ENCODE data around the gene TSPAN18. TPM values are rescaled to one million over a fixed set of nuclear protein-coding genes. Genes with fewer than 3 reads are reported as not detected.

TSPAN18 gene
- total RNA-seq, 1 experiment from 2014 or later, result not detected

GRCh38 chr11:44711787-44712608 is 14.8 kb upstream of the TSPAN18 start:
- intact Hi-C loops (cut with micrococcal nuclease), result no loop called here
- TF ChIP-seq CTCF (conservative IDR thresholded peaks at IDR 0.05; ENCODE audit: low read depth, low read length) (no peak), EZH2 (IDR thresholded peaks at IDR 0.05; ENCODE audit: low read length, unreplicated experiment) (no peak), EZH2phosphoT487 (IDR thresholded peaks at IDR 0.05; ENCODE audit: borderline replicate concordance, low read length) (no peak)
- Histone ChIP-seq H3K4me1 (ENCODE audit: insufficient read depth, low read length) (peaks cover 7% of the 10 kb centered on the region; the same call in 1 of the 2 replicates), H3K9ac (ENCODE audit: low read length) (no peak overlapping the region), H3K36me3 (ENCODE audit: low read depth, low read length) (no peaks in the 10 kb centered on the region), H3K4me2 (ENCODE audit: low read length) (no peak overlapping the region), H3K79me2 (ENCODE audit: low read length) (no peaks in the 10 kb centered on the region), H3K9me3 (ENCODE audit: low read length) (no peaks in the 10 kb centered on the region), H2AFZ (ENCODE audit: low read length) (no peak overlapping the region), H4K20me1 (ENCODE audit: low read length) (no peaks in the 10 kb centered on the region), H3K27me3 (ENCODE audit: low read length) (peaks cover 10% of the 10 kb centered on the region; the same call in 1 of the 2 replicates), H3K9me2 (replicated peaks; ENCODE audit: low read length) (no peaks in the 10 kb centered on the region), H3K27ac (ENCODE audit: low read length) (no peak overlapping the region), H3F3A (ENCODE audit: low read length, unreplicated experiment) (no peaks in the 10 kb centered on the region), H3K4me3 (ENCODE audit: low read length) (no peak overlapping the region)
- ATAC-seq, result no peak
- BruUV-seq (replicated peaks), result no TSS peak
- ChIA-PET POLR2A (ENCODE audit: unreplicated experiment) (no interaction called here), CTCF (no interaction called here)
- DNase-seq, result no peak

- no peaks in the 10 kb centered on the region for H3K79me2 ChIP-seq (ENCODE audit: low read length)
- POLR2A ChIA-PET (ENCODE audit: unreplicated experiment), result no interaction called here
- no peak overlapping the region for H3K27ac ChIP-seq (ENCODE audit: low read length)
- no peaks in the 10 kb centered on the region for H3K36me3 ChIP-seq (ENCODE audit: low read depth, low read length)
- BruUV-seq (replicated peaks), result no TSS peak
- no peak overlapping the region for H3K4me3 ChIP-seq (ENCODE audit: low read length)
- no peak overlapping the region for H3K4me2 ChIP-seq (ENCODE audit: low read length)
- no peak overlapping the region for H3K9ac ChIP-seq (ENCODE audit: low read length)
- H3K9me3 ChIP-seq (ENCODE audit: low read length), result no peaks in the 10 kb centered on the region
- intact Hi-C loops (cut with micrococcal nuclease), result no loop called here
- H3K4me1 ChIP-seq (ENCODE audit: insufficient read depth, low read length), result peaks cover 7% of the 10 kb centered on the region; the same call in 1 of the 2 replicates
- CTCF ChIA-PET, result no interaction called here
- no peak overlapping the region for H2AFZ ChIP-seq (ENCODE audit: low read length)
- no peak for ATAC-seq
- DNase-seq, result no peak
- H3K27me3 ChIP-seq (ENCODE audit: low read length), result peaks cover 13% of the 10 kb centered on the region; the same call in 1 of the 2 replicates
- no peaks in the 10 kb centered on the region for H3F3A ChIP-seq (ENCODE audit: low read length, unreplicated experiment)
- TF ChIP-seq EZH2phosphoT487 (IDR thresholded peaks at IDR 0.05; ENCODE audit: borderline replicate concordance, low read length), result no peak
- no peak for TF ChIP-seq CTCF (conservative IDR thresholded peaks at IDR 0.05; ENCODE audit: low read depth, low read length)
- no peak for TF ChIP-seq EZH2 (IDR thresholded peaks at IDR 0.05; ENCODE audit: low read length, unreplicated experiment)
- no peaks in the 10 kb centered on the region for H4K20me1 ChIP-seq (ENCODE audit: low read length)
- H3K9me2 ChIP-seq (replicated peaks; ENCODE audit: low read length), result no peaks in the 10 kb centered on the region
Observed at GRCh38 chr11:44713022-44713421, 13.7 kb upstream of the TSPAN18 start.

DNA sequence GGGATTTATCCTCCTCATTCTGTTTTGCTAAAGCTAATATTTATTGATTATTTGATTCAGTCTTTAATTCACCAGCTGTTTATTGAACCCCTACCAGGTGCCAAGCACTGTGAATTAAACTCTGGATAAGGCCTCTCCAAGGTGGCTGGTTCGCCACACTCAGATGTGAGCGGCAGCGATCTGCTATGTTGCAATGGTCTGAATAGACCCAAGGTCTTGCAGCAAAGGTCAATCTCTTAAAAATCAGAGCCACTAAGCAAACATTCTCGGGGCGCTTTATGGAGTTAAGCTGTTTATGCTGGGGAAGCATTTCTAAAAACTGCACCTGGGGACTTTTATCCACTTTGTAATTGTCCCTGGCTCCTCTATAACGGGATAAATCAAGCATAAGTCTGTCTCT is 10.5 kb upstream of the TSPAN18 start:
- no peak overlapping the region for H3K4me3 ChIP-seq (ENCODE audit: low read length)
- CTCF ChIA-PET, result no interaction called here
- no peaks in the 10 kb centered on the region for H3K36me3 ChIP-seq (ENCODE audit: low read depth, low read length)
- H4K20me1 ChIP-seq (ENCODE audit: low read length), result no peaks in the 10 kb centered on the region
- no peak for TF ChIP-seq EZH2 (IDR thresholded peaks at IDR 0.05; ENCODE audit: low read length, unreplicated experiment)
- TF ChIP-seq EZH2phosphoT487 (IDR thresholded peaks at IDR 0.05; ENCODE audit: borderline replicate concordance, low read length), result no peak
- TF ChIP-seq CTCF (conservative IDR thresholded peaks at IDR 0.05; ENCODE audit: low read depth, low read length), result no peak
- H3K27me3 ChIP-seq (ENCODE audit: low read length), result peaks cover 32% of the 10 kb centered on the region
- BruUV-seq (replicated peaks), result no TSS peak
- POLR2A ChIA-PET (ENCODE audit: unreplicated experiment), result no interaction called here
- no peak overlapping the region for H2AFZ ChIP-seq (ENCODE audit: low read length)
- intact Hi-C loops (cut with micrococcal nuclease), result no loop called here
- H3K27ac ChIP-seq (ENCODE audit: low read length), result no peak overlapping the region
- no peaks in the 10 kb centered on the region for H3F3A ChIP-seq (ENCODE audit: low read length, unreplicated experiment)
- ATAC-seq (no peak), DNase-seq (no peak)
- no peaks in the 10 kb centered on the region for H3K79me2 ChIP-seq (ENCODE audit: low read length)
- no peaks in the 10 kb centered on the region for H3K9me2 ChIP-seq (replicated peaks; ENCODE audit: low read length)
- H3K4me2 ChIP-seq (ENCODE audit: low read length), result no peak overlapping the region
- no peak overlapping the region for H3K9ac ChIP-seq (ENCODE audit: low read length)
- no peaks in the 10 kb centered on the region for H3K9me3 ChIP-seq (ENCODE audit: low read length)
- H3K4me1 ChIP-seq (ENCODE audit: insufficient read depth, low read length), result no peaks in the 10 kb centered on the region
